WI38 (cell line): Measurements from ENCODE around the gene GLT6D1.

Experiments
- H3K4me3 ChIP-seq: 2 replicates; pipeline ENCODE4 v1.5.1; 2011; ENCODE audit warnings: low read depth, mild to moderate bottlenecking, control low read depth, low read length
- CTCF ChIP-seq: IDR thresholded peaks from 2 replicates; pipeline ENCODE4 v1.5.1; 2012; ENCODE audit warnings: low read depth, mild to moderate bottlenecking, control low read depth, low read length

The GLT6D1 gene, protein sequence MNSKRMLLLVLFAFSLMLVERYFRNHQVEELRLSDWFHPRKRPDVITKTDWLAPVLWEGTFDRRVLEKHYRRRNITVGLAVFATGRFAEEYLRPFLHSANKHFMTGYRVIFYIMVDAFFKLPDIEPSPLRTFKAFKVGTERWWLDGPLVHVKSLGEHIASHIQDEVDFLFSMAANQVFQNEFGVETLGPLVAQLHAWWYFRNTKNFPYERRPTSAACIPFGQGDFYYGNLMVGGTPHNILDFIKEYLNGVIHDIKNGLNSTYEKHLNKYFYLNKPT

DNA sequence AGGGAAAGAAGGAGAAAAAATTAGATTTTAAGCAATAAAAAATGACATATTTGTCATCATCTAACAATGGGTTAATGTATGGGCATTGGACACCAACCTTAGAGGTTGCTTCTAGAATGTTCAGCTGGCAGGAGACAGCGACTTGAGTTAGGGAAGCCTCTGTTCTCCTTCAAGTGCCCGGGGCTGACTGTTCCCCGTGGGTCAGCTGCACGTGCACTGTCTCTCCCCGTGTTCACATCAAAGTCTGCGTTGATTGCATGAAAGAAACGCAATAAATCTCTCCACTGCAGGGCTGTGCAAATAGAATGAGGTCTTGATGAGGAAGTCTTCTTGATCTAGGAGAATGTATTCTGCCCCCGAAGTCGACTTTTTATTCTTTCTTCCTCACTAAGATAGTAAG is at the start of gene GLT6D1:
GLT6D1 (minus strand) TSS at position 345 of the 400 bp plus-strand sequence. CDS start 353 bp downstream, outside the sequence.
- TF ChIP-seq CTCF, result no peak

DNA sequence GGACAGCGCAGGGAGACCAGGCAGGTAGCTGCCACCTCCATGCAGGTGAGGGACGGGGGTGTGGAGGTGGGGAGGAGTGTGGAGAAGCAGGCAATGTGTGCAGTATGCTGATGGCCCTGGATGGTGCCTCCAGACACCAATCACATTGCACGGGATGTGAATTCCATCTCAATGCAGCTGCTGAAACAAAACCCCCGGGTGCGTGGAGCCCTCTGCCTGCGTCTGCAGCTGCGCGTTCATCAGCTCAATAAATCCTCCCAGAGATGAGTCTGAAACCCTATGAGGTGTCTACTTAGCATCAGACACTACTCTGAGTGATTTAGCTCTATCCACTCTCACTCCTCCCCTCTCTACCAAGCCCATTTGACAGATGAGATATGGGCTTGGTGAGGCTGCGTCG is 49.7 kb upstream of the GLT6D1 start:
- H3K4me3 ChIP-seq, result no peak overlapping the region
- TF ChIP-seq CTCF, result no peak

More for the DNA sequence above, at the start of gene GLT6D1:
- no peak within 1 kb of the TSS for H3K4me3 ChIP-seq

DNA sequence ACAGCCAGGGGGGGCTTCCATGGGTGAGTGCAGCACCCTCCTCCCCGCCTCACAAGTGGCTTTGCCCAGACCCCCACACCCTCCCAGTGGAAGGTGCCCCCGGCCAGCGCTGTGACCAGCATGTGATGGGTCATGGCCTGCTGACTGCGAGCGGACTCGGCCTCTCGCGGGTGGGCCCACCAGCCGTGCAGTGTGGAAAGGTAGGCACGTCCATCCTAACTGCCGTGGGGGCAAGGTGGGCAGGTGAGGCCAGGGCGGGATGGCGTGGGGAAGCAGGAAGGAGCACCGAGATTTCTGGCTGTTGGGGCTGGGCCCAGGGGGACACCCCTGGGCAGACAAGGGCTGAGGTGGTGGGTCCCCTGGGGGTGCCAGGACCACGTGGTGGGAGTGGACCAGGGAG is 47.9 kb upstream of the GLT6D1 start:
- no peak for TF ChIP-seq CTCF
- H3K4me3 ChIP-seq, result no peak overlapping the region

GRCh38 chr9:135684691-135685090 is 45.4 kb upstream of the GLT6D1 start:
- H3K4me3 ChIP-seq, result no peak overlapping the region
- TF ChIP-seq CTCF, result no peak

GRCh38 chr9:135683401-135684034 is 44.2 kb upstream of the GLT6D1 start:
- TF ChIP-seq CTCF, result no peak
- H3K4me3 ChIP-seq, result no peak overlapping the region

GRCh38 chr9:135681161-135681560 is 41.8 kb upstream of the GLT6D1 start:
- no peak for TF ChIP-seq CTCF
- H3K4me3 ChIP-seq, result no peak overlapping the region

DNA sequence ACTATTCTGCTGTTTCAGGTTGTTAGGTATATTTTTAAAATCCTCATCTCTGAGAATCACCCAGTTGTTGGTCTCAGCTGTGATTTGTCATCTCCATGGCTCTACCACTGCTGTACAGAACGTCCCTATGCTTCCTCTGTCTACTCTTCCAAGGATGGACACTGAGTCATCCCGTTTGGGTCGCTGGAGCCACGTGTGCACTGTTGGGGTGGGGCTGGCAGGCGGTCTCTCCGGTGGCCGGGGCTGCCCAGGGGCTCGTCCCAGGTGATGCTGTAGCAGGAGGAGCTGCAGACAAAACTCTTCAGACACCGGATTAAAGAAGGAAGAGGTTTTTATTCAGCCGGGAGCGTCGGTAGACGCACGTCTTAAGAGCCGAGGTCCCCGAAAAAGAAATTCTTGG is 40.7 kb upstream of the GLT6D1 start:
- no peak overlapping the region for H3K4me3 ChIP-seq
- TF ChIP-seq CTCF, result no peak
